Measurements from ENCODE around the gene RPL41. TPM values are rescaled to one million over a fixed set of nuclear protein-coding genes. Genes with fewer than 3 reads are reported as not detected.

RPL41 gene
- polyA plus RNA-seq, 2 donors, result 1,736 to 6,738 TPM

DNA sequence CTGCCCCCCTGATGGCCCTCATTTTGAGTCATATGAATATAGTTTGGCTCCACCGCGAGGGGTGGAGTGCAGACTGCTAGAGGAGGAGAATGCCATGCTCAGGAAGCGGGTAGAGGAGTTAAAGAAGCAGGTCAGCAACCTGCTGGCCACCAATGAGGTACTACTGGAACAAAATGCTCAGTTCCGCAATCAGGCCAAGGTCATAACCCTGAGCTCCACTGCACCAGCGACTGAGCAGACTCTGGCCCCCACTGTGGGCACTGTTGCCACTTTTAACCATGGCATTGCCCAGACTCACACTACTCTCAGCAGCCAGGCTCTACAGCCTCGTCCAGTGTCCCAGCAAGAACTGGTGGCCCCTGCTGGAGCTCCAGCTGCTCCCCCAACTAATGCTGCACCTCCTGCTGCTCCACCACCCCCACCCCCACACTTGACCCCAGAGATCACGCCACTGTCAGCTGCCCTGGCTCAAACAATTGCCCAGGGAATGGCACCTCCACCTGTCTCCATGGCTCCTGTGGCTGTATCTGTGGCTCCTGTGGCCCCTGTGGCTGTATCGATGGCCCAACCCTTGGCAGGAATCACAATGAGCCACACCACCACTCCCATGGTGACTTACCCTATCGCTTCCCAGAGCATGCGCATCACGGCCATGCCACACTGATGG is 4.9 kb downstream of the RPL41 start:
- peaks cover 0 to 9% of the 10 kb centered on the region in 2 donors for H3K36me3 ChIP-seq (ENCODE audit: control insufficient read depth in 2 of 2, insufficient read depth in 2 of 2, low read length in 1 of 2)
- H3K27me3 ChIP-seq (ENCODE audit: control insufficient read depth in 1 of 2, insufficient read depth in 2 of 2, low read length in 2 of 2), result no peaks in the 10 kb centered on the region
- no peak overlapping the region for H3K4me3 ChIP-seq (ENCODE audit: low read depth in 1 of 2, low read length in 2 of 2)
- no peaks in the 10 kb centered on the region for H3K9me3 ChIP-seq (ENCODE audit: control insufficient read depth in 2 of 2, insufficient read depth in 1 of 2, low read depth in 1 of 2, low read length in 1 of 2)
- H3K27ac ChIP-seq (ENCODE audit: low read depth in 2 of 2, low read length in 1 of 2), result no peak overlapping the region
- WGBS, 2 donors, result 89% methylated on average over 11 of the region's 11 CpGs
- no peaks in the 10 kb centered on the region for H3K4me1 ChIP-seq (ENCODE audit: control insufficient read depth in 2 of 2, insufficient read depth in 2 of 2, low read length in 1 of 2)

DNA sequence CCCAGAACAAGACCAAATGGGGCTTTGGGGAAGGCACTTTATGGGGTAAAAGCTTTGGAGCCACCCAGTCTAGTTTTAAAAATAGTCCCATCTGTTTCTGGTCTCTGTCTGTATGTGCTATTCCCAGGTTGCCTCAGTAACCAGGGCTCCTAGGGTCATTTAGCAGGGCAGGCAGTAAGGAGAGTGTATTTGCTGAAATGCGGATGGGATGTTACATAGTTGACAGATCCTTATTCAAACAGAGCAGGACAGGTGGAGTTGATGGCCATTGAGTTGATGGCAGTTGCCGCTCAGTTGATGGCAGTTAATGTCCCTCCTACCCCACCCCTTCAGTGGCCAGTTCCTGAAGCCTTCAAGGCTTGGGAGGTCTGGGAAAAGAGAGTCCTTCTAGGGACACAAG is 6.2 kb downstream of the RPL41 start:
- no peaks in the 10 kb centered on the region for H3K9me3 ChIP-seq (ENCODE audit: control insufficient read depth in 2 of 2, insufficient read depth in 1 of 2, low read depth in 1 of 2, low read length in 1 of 2)
- 84 to 88% methylated on average over 2 of the region's 2 CpGs for WGBS, 2 donors
- H3K4me3 ChIP-seq (ENCODE audit: low read depth in 1 of 2, low read length in 2 of 2), result no peak overlapping the region
- no peaks in the 10 kb centered on the region for H3K4me1 ChIP-seq (ENCODE audit: control insufficient read depth in 2 of 2, insufficient read depth in 2 of 2, low read length in 1 of 2)
- peaks cover 0 to 9% of the 10 kb centered on the region in 2 donors for H3K36me3 ChIP-seq (ENCODE audit: control insufficient read depth in 2 of 2, insufficient read depth in 2 of 2, low read length in 1 of 2)
- H3K27ac ChIP-seq (ENCODE audit: low read depth in 2 of 2, low read length in 1 of 2), result peak overlapping the region in 1 of 2 donors; percentile 15
- H3K27me3 ChIP-seq (ENCODE audit: control insufficient read depth in 1 of 2, insufficient read depth in 2 of 2, low read length in 2 of 2), result no peaks in the 10 kb centered on the region

DNA sequence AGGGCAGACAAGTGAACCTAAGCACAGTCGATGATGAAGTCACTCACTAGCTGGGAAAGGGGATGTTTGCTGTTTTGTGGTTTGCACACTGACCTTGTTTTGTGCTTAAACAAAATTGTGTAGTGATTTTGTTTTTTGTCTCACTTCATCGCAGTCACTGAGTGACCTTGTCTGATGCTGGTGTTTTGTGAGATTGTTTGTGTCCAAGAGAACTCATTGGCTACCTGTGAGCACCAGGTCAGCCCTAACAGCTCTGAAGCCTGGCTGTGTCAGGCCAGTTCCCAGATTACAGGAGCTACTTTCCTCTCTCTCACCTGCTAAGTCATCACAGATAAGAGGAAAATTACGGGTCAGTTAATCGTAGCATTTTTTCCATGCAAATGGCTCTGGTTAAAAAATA is 7.7 kb downstream of the RPL41 start:
- Histone ChIP-seq H3K4me3 (ENCODE audit: low read depth in 1 of 2, low read length in 2 of 2) (no peak overlapping the region), H3K9me3 (ENCODE audit: control insufficient read depth in 2 of 2, insufficient read depth in 1 of 2, low read depth in 1 of 2, low read length in 1 of 2) (no peaks in the 10 kb centered on the region), H3K4me1 (ENCODE audit: control insufficient read depth in 2 of 2, insufficient read depth in 2 of 2, low read length in 1 of 2) (no peaks in the 10 kb centered on the region), H3K27ac (ENCODE audit: low read depth in 2 of 2, low read length in 1 of 2) (no peak overlapping the region), H3K27me3 (ENCODE audit: control insufficient read depth in 1 of 2, insufficient read depth in 2 of 2, low read length in 2 of 2) (no peaks in the 10 kb centered on the region), H3K36me3 (ENCODE audit: control insufficient read depth in 2 of 2, insufficient read depth in 2 of 2, low read length in 1 of 2) (peaks cover 0 to 9% of the 10 kb centered on the region in 2 donors)
- WGBS, 2 donors, result 87 to 89% methylated on average over 4 of the region's 4 CpGs

DNA sequence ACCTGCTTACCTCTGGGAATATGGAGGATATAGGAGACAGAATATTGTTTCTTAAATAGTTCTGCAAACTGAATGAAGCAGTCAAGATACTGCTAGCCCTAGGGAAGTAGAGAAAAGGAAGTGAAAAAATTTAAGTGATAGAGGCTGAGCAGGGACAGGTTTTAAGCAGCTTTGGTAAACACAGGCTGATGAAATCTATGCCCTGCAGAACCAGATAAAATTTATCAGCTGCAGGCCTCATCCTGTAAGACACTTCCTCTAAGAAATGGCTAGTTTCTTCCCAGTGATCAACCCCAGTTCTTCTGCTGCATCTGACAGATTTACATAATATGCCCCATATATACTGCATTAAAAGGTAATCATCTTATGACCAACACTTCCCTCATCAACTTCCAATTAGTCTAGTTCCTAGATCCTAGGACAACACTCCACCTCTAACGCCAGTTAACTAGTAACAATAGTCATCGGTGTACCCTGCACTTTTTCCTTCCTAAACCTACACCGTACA is 10.4 kb downstream of the RPL41 start:
- Histone ChIP-seq H3K4me3 (ENCODE audit: low read depth in 1 of 2, low read length in 2 of 2) (peak overlapping the region in 1 of 2 donors; percentile 49), H3K27ac (ENCODE audit: low read depth in 2 of 2, low read length in 1 of 2) (peak overlapping the region; percentile 67 to 86), H3K27me3 (ENCODE audit: control insufficient read depth in 1 of 2, insufficient read depth in 2 of 2, low read length in 2 of 2) (no peaks in the 10 kb centered on the region), H3K9me3 (ENCODE audit: control insufficient read depth in 2 of 2, insufficient read depth in 1 of 2, low read depth in 1 of 2, low read length in 1 of 2) (no peaks in the 10 kb centered on the region), H3K36me3 (ENCODE audit: control insufficient read depth in 2 of 2, insufficient read depth in 2 of 2, low read length in 1 of 2) (peaks cover 9 to 15% of the 10 kb centered on the region in 2 donors), H3K4me1 (ENCODE audit: control insufficient read depth in 2 of 2, insufficient read depth in 2 of 2, low read length in 1 of 2) (peaks cover 0 to 4% of the 10 kb centered on the region in 2 donors)
- WGBS, 2 donors, result 48 to 60% methylated on average over 3 of the region's 3 CpGs

DNA sequence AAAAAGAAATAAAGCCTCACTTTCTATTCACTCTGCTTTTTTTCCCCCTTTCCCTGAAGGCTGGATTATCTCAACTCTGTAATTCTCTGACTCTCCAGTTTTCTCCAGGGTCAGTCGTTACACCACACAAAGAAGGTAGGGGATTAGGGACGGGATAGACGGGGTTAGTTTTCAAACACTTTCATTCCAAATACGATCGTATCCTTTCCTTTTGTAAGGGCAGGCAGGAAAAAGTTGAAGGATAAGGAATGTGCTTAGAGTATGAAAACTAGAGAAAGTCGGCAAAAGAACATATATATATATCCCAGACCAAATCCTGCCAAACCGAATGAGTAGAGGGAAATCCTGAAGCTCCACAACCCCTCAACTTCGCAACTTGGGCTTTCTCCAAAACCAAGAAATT is 11.1 kb downstream of the RPL41 start:
- Histone ChIP-seq H3K9me3 (ENCODE audit: control insufficient read depth in 2 of 2, insufficient read depth in 1 of 2, low read depth in 1 of 2, low read length in 1 of 2) (no peaks in the 10 kb centered on the region), H3K27me3 (ENCODE audit: control insufficient read depth in 1 of 2, insufficient read depth in 2 of 2, low read length in 2 of 2) (no peaks in the 10 kb centered on the region), H3K27ac (ENCODE audit: low read depth in 2 of 2, low read length in 1 of 2) (peak overlapping the region; percentile 83 to 86), H3K4me1 (ENCODE audit: control insufficient read depth in 2 of 2, insufficient read depth in 2 of 2, low read length in 1 of 2) (peaks cover 0 to 4% of the 10 kb centered on the region in 2 donors), H3K4me3 (ENCODE audit: low read depth in 1 of 2, low read length in 2 of 2) (peak overlapping the region; percentile 6 to 49), H3K36me3 (ENCODE audit: control insufficient read depth in 2 of 2, insufficient read depth in 2 of 2, low read length in 1 of 2) (peaks cover 13 to 20% of the 10 kb centered on the region in 2 donors)
- WGBS, 2 donors, result 0% methylated on average over 8 of the region's 8 CpGs

DNA sequence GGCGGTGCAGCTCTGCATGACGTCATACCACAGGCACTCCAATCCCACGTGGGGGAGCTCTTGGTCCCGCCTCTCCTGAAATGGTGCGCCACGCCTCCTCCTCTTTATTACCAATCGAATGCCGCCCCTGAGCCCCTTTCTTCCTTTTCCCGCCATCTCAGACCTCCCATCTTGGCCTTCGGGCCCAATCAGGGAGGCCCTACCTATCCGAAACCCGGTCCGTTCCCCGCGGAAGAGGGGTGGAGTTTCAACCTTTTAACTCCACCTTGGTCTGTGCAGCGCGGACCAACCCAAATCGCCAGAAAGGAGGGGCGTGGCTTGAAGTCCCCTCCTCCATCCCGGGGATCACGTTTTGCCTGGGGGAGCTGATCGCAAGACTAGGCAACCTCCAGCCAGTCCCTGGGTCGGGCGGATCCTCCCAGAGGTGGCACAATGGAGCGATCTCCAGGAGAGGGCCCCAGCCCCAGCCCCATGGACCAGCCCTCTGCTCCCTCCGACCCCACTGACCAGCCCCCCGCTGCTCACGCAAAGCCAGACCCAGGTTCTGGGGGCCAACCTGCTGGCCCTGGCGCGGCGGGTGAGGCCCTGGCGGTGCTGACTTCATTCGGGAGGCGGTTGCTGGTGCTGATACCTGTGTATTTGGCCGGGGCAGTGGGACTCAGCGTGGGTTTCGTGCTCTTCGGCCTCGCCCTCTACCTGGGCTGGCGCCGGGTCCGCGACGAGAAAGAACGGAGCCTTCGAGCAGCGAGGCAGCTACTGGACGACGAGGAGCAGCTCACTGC is 11.6 kb downstream of the RPL41 start, which contains the start of gene ESYT1:
Gene ESYT1, plus strand, starts transcription at position 380 of the 782 bp plus-strand sequence. Its CDS starts 53 bp downstream, at position 433.
- WGBS, 2 donors, result 0 to 1% methylated on average over 49 of the region's 49 CpGs
- H3K4me1 ChIP-seq (ENCODE audit: control insufficient read depth in 2 of 2, insufficient read depth in 2 of 2, low read length in 1 of 2), result peaks cover 0 to 4% of the 10 kb centered on the region in 2 donors

DNA sequence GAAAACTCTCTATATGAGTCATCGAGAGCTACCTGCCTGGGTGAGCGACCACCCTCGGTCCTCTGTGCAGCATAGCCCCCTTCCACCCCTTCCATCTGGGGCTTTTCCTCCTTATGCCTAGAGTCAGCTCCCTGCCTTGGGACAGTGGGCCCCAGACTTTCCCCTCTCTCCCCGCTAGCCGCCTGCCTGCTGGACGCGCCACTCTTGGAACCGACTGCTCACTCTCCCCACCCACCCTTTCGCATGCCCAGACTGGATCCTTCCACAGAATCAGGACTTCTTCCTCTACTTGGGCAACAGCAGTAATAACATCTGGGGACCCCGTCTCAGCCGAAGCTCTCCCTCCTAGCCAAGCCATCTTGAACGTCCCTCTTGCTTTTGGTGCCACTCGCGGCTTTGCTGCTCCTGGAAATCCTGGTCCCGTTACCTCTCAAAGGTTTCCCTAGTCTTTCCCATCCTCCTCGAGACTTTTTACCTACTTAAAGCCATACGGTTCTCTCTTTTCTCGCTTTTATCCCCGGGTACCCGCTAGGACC is 12.3 kb downstream of the RPL41 start:
- H3K4me1 ChIP-seq (ENCODE audit: control insufficient read depth in 2 of 2, insufficient read depth in 2 of 2, low read length in 1 of 2), result peaks cover 0 to 4% of the 10 kb centered on the region in 2 donors
- peak overlapping the region; percentile 94 to 98 for H3K27ac ChIP-seq (ENCODE audit: low read depth in 2 of 2, low read length in 1 of 2)
- H3K4me3 ChIP-seq (ENCODE audit: low read depth in 1 of 2, low read length in 2 of 2), result peak overlapping the region; percentile 83
- no peaks in the 10 kb centered on the region for H3K9me3 ChIP-seq (ENCODE audit: control insufficient read depth in 2 of 2, insufficient read depth in 1 of 2, low read depth in 1 of 2, low read length in 1 of 2)
- H3K27me3 ChIP-seq (ENCODE audit: control insufficient read depth in 1 of 2, insufficient read depth in 2 of 2, low read length in 2 of 2), result no peaks in the 10 kb centered on the region
- 0% methylated on average over 19 to 20 of the region's 20 CpGs for WGBS, 2 donors
- peaks cover 20 to 30% of the 10 kb centered on the region in 2 donors for H3K36me3 ChIP-seq (ENCODE audit: control insufficient read depth in 2 of 2, insufficient read depth in 2 of 2, low read length in 1 of 2)

More for the DNA sequence above, 11.6 kb downstream of the RPL41 start, which contains the start of gene ESYT1:
- Histone ChIP-seq H3K4me3 (ENCODE audit: low read depth in 1 of 2, low read length in 2 of 2) (peak within 1 kb of the TSS; percentile 83), H3K9me3 (ENCODE audit: control insufficient read depth in 2 of 2, insufficient read depth in 1 of 2, low read depth in 1 of 2, low read length in 1 of 2) (no peaks in the 10 kb centered on the region), H3K27me3 (ENCODE audit: control insufficient read depth in 1 of 2, insufficient read depth in 2 of 2, low read length in 2 of 2) (no peaks in the 10 kb centered on the region), H3K27ac (ENCODE audit: low read depth in 2 of 2, low read length in 1 of 2) (peak within 1 kb of the TSS; percentile 94 to 98), H3K36me3 (ENCODE audit: control insufficient read depth in 2 of 2, insufficient read depth in 2 of 2, low read length in 1 of 2) (peaks cover 14 to 23% of the 10 kb centered on the region in 2 donors)

DNA sequence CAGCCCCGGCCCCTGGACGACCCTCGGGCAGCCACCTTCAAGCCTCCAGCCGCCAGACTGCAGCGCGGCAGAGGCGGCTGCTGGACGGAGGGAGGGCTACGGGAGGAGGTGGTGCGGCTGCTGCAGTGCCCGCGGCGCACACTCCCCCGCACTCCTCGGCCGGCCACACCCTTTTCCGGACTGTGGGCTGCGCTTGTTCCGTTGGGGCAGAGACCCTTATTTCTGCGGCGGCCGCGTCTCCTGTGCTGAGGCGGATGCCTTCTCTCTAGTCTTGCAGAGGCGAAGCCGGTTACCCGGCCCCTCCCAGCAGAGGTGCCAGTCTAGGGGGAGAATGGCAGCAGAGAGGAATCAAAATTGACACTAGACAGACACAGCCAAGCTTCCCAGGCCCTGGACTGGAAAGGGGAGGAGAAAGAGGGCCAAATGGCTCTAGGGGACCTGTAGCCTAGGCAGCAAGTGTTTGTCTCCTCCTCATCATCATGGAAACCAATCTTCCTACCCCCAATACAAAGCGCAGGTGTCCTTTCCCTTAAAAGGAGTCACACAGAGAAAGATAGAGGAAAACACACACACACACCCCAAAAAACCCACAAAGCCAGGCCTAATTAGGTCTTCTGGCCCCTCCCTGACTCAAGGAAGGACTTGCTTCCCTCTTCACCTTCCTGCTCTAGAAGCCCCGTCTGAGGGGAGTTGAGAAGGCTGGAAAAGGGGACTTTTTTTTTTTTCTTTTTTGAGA is 12.9 kb downstream of the RPL41 start:
- Histone ChIP-seq H3K27ac (ENCODE audit: low read depth in 2 of 2, low read length in 1 of 2) (peak overlapping the region; percentile 94 to 98), H3K4me1 (ENCODE audit: control insufficient read depth in 2 of 2, insufficient read depth in 2 of 2, low read length in 1 of 2) (peaks cover 0 to 4% of the 10 kb centered on the region in 2 donors), H3K9me3 (ENCODE audit: control insufficient read depth in 2 of 2, insufficient read depth in 1 of 2, low read depth in 1 of 2, low read length in 1 of 2) (no peaks in the 10 kb centered on the region), H3K4me3 (ENCODE audit: low read depth in 1 of 2, low read length in 2 of 2) (peak overlapping the region; percentile 83), H3K27me3 (ENCODE audit: control insufficient read depth in 1 of 2, insufficient read depth in 2 of 2, low read length in 2 of 2) (no peaks in the 10 kb centered on the region), H3K36me3 (ENCODE audit: control insufficient read depth in 2 of 2, insufficient read depth in 2 of 2, low read length in 1 of 2) (peaks cover 24 to 34% of the 10 kb centered on the region in 2 donors)
- 1 to 3% methylated on average over 29 of the region's 29 CpGs for WGBS, 2 donors

Measured in esophagus (tissue), 2 donors.